Endothelial cell of umbilical vein (primary cell): Measurements from ENCODE around the gene LARGE1. TPM values are rescaled to one million over a fixed set of nuclear protein-coding genes. Genes with fewer than 3 reads are reported as not detected.

Source experiments
- BruUV-seq: library from RNA; stranded (reverse); fragments of 400-500 nt; replicated peaks from 2 replicates; lab custom pipeline; 2021; lab: Mats Ljungman, UMichigan
- CTCF ChIA-PET: fragments of 300-600, 350-600 bp; sonication (Branson Sonifier 250); formaldehyde crosslinking; loops from one replicate; lab custom pipeline; 2021; ENCODE audit warnings: antibody characterized with exemption, inconsistent platforms; lab: Charles Lee
- POLR2A ChIA-PET: fragments of 300-600, 350-600 bp; sonication (Branson Sonifier 250); formaldehyde crosslinking; loops from one replicate; lab custom pipeline; 2021; ENCODE audit warnings: antibody characterized with exemption, inconsistent platforms; lab: Charles Lee
- DNase-seq: peaks from one replicate; pipeline ENCODE4 v3.0.0-alpha.2; 2011; ENCODE audit warnings: low read depth, low spot score
- FAIRE-seq: peaks from 2 replicates; lab custom pipeline; 2011; peaks lifted over from hg19 to GRCh38; lab: Jason Lieb, UNC
- H2AFZ ChIP-seq: 2 replicates; pipeline ENCODE4 v1.6.0; 2012; ENCODE audit warnings: low read depth, low read length, control low read depth, inconsistent platforms
- H3K27ac ChIP-seq: 2 replicates; pipeline ENCODE4 v1.5.1; 2011; ENCODE audit warnings: low read depth, mild to moderate bottlenecking, control low read depth, low read length, moderate library complexity; ENCODE audit not compliant: insufficient read depth
- H3K27me3 ChIP-seq, 2 experiments: 2 replicates each; pipeline versions ENCODE4 v1.6.0 to v1.6.1; 2011; ENCODE audit warnings: low read length in 2 of 2, mixed read lengths in 1 of 2; ENCODE audit not compliant: control insufficient read depth in 2 of 2, insufficient read depth in 2 of 2
- H3K36me3 ChIP-seq, 2 experiments: 2 replicates in 1 of 2; 3 replicates in 1 of 2; pipeline ENCODE4 v1.5.1; 2011; ENCODE audit warnings: low read length in 2 of 2, mild to moderate bottlenecking in 1 of 2, moderate library complexity in 1 of 2; ENCODE audit not compliant: control insufficient read depth in 2 of 2, insufficient read depth in 2 of 2; ENCODE audit errors: extremely low read depth in 1 of 2
- H3K4me1 ChIP-seq: 3 replicates; pipeline ENCODE4 v1.5.1; 2011; ENCODE audit warnings: mild to moderate bottlenecking, low read length; ENCODE audit not compliant: control insufficient read depth, insufficient read depth; ENCODE audit errors: extremely low read depth
- H3K4me2 ChIP-seq: 2 replicates; pipeline ENCODE4 v1.6.1; 2011; ENCODE audit warnings: low read length, control low read depth, mixed read lengths; ENCODE audit not compliant: insufficient read depth
- H3K4me3 ChIP-seq, 3 experiments: fragments of 200-600 bp in 1 of 3; sonication (generic), shearing (Covaris generic) in 1 of 3; replicated peaks in 1 of 3; 2 replicates each; pipeline ENCODE4 v1.5.1; 2011 to 2016; ENCODE audit warnings: control low read depth in 3 of 3, low read length in 3 of 3, mild to moderate bottlenecking in 2 of 3, inconsistent platforms in 1 of 3, low read depth in 1 of 3, moderate library complexity in 1 of 3; ENCODE audit not compliant: insufficient read depth in 1 of 3
- H3K79me2 ChIP-seq: 2 replicates; pipeline ENCODE4 v1.6.0; 2012; ENCODE audit warnings: low read length, inconsistent platforms; ENCODE audit not compliant: control insufficient read depth, insufficient read depth
- H3K9ac ChIP-seq: replicated peaks from 2 replicates; pipeline ENCODE3; 2011; ENCODE audit warnings: low read length, control low read depth; ENCODE audit not compliant: insufficient read depth; ENCODE audit errors: extremely low read depth
- H3K9me1 ChIP-seq: replicated peaks from 3 replicates; pipeline ENCODE4 v1.6.0; 2011; ENCODE audit warnings: mild to moderate bottlenecking, low read length; ENCODE audit not compliant: control insufficient read depth, insufficient read depth; ENCODE audit errors: extremely low read depth
- H3K9me3 ChIP-seq: replicated peaks from 2 replicates; pipeline ENCODE4 v1.5.1; 2012; ENCODE audit warnings: low read length, inconsistent platforms; ENCODE audit not compliant: control insufficient read depth, insufficient read depth
- H4K20me1 ChIP-seq: replicated peaks from 2 replicates; pipeline ENCODE3; 2011; ENCODE audit warnings: mild to moderate bottlenecking, low read length; ENCODE audit not compliant: control insufficient read depth, insufficient read depth; ENCODE audit errors: extremely low read depth
- EZH2 ChIP-seq: IDR thresholded peaks from 2 replicates; pipeline ENCODE4 v1.6.1; 2012; ENCODE audit warnings: borderline replicate concordance, low read depth, mild to moderate bottlenecking, moderate library complexity, low read length, inconsistent platforms; ENCODE audit not compliant: severe bottlenecking
- FOS ChIP-seq: IDR thresholded peaks from 2 replicates; pipeline ENCODE4 v1.6.1; 2011; ENCODE audit warnings: mild to moderate bottlenecking, low read length, moderate library complexity, borderline replicate concordance; ENCODE audit not compliant: insufficient read depth
- GATA2 ChIP-seq: IDR thresholded peaks from 2 replicates; pipeline ENCODE4 v1.7.0; 2011; ENCODE audit warnings: low read depth, mild to moderate bottlenecking, moderate library complexity, mixed read lengths, low read length; ENCODE audit not compliant: insufficient read length, insufficient read depth
- JUN ChIP-seq: IDR thresholded peaks from 2 replicates; pipeline ENCODE4 v1.6.1; 2011; ENCODE audit warnings: borderline replicate concordance, low read depth; ENCODE audit not compliant: insufficient read length, insufficient read depth
- MYC ChIP-seq: IDR thresholded peaks from one replicate; pipeline ENCODE4 v1.6.1; 2011; ENCODE audit warnings: mild to moderate bottlenecking, low read depth, low read length
- POLR2A ChIP-seq: IDR thresholded peaks from 2 replicates; pipeline ENCODE4 v1.6.1; 2012; ENCODE audit warnings: low read depth, mild to moderate bottlenecking, control low read depth, low read length
- POLR2AphosphoS5 ChIP-seq: IDR thresholded peaks from 2 replicates; pipeline ENCODE4 v1.6.1; 2012; ENCODE audit warnings: low read depth, mild to moderate bottlenecking, control low read depth, low read length, moderate library complexity; ENCODE audit not compliant: insufficient read depth
- dilution Hi-C: fragments of 300-500 bp; cut with MboI; formaldehyde crosslinking; loops from one replicate; pipeline ENCODE4 v1.15.0; 2019; ENCODE audit warnings: low sequenced_read_pairs; ENCODE audit not compliant: extremely low pct_ligation_motif_present
- intact Hi-C: fragments of 100-400 bp; cut with micrococcal nuclease; formaldehyde crosslinking; loops from one replicate; pipeline ENCODE4 v1.10.0; 2022
- polyA plus RNA-seq, 4 experiments: library from polyadenylated mRNA; depleted of rRNA in 3 of 4; stranded (reverse) in 3 of 4; unstranded in 1 of 4; fragments of >200 nt; gene quantifications; 2 replicates each; pipeline versions ENCODE4 v1.2.1 to v1.2.3, GENCODE V29; 2011 to 2012; ENCODE audit warnings: missing spikeins in 1 of 4
- total RNA-seq: library from RNA; stranded (reverse); gene quantifications from 2 replicates; pipeline ENCODE4 v1.2.3, GENCODE V29; 2021
- TF ChIP-seq, protein P1 (sequence below): IDR thresholded peaks from 2 replicates; pipeline ENCODE4 v1.6.1; 2011; ENCODE audit not compliant: insufficient read depth, insufficient read length

The LARGE1 gene
- total and polyA plus RNA-seq, 2 donors (not counting 3 experiments of a cell fraction or from before 2014, with no cell fraction given): 0.95 to 4.4 TPM

DNA sequence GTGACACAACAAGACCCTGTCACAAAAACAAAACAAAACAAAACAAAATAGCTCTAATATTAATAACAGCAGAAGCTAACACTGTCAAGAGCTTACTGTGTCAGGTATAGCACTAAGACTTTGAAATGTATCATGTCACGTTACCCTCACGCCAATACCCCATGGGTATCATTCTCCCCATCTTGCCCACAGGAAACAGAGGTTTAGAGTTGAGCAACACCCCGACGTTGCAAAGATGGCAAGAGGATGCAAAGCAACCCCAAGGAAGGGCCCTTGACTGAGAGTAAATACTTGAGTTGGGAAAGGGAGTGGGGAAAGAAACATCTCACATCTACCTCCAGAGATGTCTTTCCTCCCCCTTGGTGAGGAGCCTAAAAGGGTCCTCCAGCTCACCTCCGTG lies 366.8 kb downstream of the LARGE1 start:
- Histone ChIP-seq H3K9me1 (no peaks in the 10 kb centered on the region), H3K79me2 (no peaks in the 10 kb centered on the region), H3K27me3 (no peaks in the 10 kb centered on the region), H3K36me3 (no peaks in the 10 kb centered on the region), H3K27ac (no peak overlapping the region), H2AFZ (no peak overlapping the region), H4K20me1 (no peaks in the 10 kb centered on the region), H3K4me2 (no peak overlapping the region), H3K9ac (no peak overlapping the region), H3K4me3 (no peak overlapping the region), H3K4me1 (no peaks in the 10 kb centered on the region), H3K9me3 (peaks cover 4% of the 10 kb centered on the region)
- POLR2A ChIA-PET: no interaction called here
- CTCF ChIA-PET: no interaction called here
- no peak for TF ChIP-seq JUN
- TF ChIP-seq EZH2: no peak
- TF ChIP-seq, protein P1, sequence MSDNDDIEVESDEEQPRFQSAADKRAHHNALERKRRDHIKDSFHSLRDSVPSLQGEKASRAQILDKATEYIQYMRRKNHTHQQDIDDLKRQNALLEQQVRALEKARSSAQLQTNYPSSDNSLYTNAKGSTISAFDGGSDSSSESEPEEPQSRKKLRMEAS: no peak
- TF ChIP-seq GATA2: no peak
- TF ChIP-seq POLR2A: no peak
- TF ChIP-seq MYC: no peak
- no peak for TF ChIP-seq FOS
- intact Hi-C loops (no loop called here), dilution Hi-C loops (no loop called here)
- BruUV-seq: no TSS peak
- no peak for FAIRE-seq
- no peak for DNase-seq

DNA sequence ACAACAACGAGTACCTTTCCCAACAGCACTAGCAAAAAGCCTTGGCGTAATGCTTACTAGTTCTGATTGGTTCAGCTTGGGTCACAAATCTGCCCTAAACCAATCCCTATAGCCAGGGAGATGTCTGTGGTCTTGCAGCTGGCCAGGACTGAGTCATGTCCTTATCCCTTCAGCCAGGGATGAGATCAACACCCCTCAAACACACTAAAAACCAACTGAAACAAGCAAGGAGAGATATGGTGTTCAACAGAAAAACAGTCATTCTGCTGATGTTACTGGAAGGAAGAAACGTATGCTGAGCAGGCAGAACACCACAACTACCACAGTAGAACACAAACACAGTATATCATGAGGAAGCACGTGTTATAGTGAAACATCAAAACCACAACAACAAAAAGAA lies 375.6 kb downstream of the LARGE1 start:
- Histone ChIP-seq H3K36me3 (no peaks in the 10 kb centered on the region), H3K9ac (no peak overlapping the region), H3K4me3 (no peak overlapping the region), H4K20me1 (no peaks in the 10 kb centered on the region), H3K79me2 (no peaks in the 10 kb centered on the region), H2AFZ (no peak overlapping the region), H3K9me3 (peaks cover 3% of the 10 kb centered on the region), H3K27me3 (no peaks in the 10 kb centered on the region), H3K4me2 (no peak overlapping the region), H3K4me1 (no peaks in the 10 kb centered on the region), H3K27ac (no peak overlapping the region), H3K9me1 (no peaks in the 10 kb centered on the region)
- DNase-seq (no peak), FAIRE-seq (no peak)
- dilution Hi-C loops: no loop called here
- BruUV-seq: no TSS peak
- POLR2A ChIA-PET: no interaction called here
- CTCF ChIA-PET: no interaction called here
- intact Hi-C loops: no loop called here
- no peak for TF ChIP-seq POLR2AphosphoS5
